Epidermal melanocyte (primary cell): ENCODE results near the gene KRTAP2-1.
"Not testable (repeated sequence)": the region's sequence is repeated elsewhere in the genome, so short reads cannot be mapped to it uniquely, and the experiment has no call there.

Experiments used
- DNase-seq: peaks from one replicate; pipeline ENCODE4 v3.0.0; 2011; ENCODE audit warnings: low spot score; ENCODE audit not compliant: insufficient read length

KRTAP2-1 gene

DNA sequence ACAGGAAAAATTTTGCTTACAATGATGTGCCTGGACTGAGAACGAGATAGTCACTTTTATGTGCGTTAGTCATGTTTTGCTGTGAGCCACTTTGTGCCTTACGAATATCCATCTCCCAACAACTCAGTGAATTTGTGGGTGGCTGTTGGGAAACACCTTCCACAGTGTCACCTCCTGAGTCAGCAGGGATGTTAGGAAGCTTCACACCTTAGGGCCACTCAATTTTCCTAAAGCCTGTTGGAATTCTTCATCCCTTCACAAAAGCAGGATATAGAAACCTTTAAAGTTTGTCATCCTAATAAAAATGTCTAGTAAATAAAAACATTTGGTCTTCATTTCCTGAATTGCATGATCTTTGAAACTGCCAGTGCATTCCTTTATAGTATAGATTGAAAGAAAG lies 33.9 kb downstream of the KRTAP2-1 start:
- DNase-seq = no peak

DNA sequence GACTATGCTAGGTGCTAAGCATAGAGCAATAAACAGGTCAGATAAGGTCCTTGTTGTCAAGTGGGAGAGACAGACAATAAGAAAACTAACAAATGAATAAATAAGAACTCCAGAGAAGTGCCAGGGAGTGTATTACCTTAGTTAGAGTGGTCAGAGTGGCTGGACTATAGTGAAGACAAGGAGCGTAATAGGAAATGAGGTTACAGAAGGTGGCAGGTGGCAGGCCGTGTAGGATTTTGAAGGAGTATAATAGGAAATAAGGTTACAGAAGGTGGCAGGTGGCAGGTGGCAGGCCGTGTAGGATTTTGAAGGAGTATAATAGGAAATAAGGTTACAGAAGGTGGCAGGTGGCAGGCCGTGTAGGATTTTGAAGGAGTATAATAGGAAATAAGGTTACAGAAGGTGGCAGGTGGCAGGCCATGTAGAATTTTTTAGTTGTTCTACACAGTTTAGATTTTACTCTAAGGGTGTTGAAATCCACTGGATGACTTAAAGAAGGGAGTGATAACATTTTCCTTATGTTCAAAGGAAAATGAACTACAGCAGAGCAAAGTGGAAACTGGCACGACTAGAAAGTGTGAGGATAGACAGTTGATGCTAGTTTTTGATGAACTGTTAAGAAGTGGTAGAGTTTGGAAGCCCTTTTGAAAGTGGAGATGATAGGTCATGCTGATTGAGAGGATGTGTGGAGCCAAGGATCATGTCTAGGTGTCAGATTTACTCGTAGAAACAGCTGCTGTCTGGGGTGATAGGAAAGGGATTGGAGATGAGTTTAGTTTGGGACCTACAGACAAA lies 34.6 kb downstream of the KRTAP2-1 start:
- DNase-seq = no peak

DNA sequence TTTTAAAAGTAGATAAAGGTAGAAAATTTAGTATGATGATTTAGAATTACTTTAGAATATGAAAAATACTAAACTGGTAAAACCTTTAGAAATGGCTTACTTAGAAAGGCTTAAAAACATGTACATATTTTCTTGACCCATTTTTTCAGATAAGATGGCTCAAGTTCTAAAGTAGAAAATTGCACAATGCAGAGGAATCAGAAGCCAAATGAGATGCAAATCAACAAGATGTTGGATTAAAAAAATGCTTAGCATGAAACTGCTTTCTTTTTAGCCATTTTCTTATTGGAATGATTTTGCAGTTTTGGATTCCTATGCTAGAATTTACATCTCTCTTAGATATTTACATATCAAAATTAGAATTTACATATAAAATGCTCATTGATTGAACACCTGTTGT lies 36.7 kb downstream of the KRTAP2-1 start:
- DNase-seq = no peak

GRCh38 chr17:41009936-41010335 lies 37.2 kb downstream of the KRTAP2-1 start:
- no peak for DNase-seq

GRCh38 chr17:41009301-41009760 lies 37.8 kb downstream of the KRTAP2-1 start:
- no peak for DNase-seq

GRCh38 chr17:41008811-41009210 lies 38.3 kb downstream of the KRTAP2-1 start, which contains the start of gene KRTAP3-1:
Gene KRTAP3-1, minus strand, starts transcription at chr17:41009128. Its CDS starts 54 bp downstream, at chr17:41009074.
- no peak for DNase-seq

DNA sequence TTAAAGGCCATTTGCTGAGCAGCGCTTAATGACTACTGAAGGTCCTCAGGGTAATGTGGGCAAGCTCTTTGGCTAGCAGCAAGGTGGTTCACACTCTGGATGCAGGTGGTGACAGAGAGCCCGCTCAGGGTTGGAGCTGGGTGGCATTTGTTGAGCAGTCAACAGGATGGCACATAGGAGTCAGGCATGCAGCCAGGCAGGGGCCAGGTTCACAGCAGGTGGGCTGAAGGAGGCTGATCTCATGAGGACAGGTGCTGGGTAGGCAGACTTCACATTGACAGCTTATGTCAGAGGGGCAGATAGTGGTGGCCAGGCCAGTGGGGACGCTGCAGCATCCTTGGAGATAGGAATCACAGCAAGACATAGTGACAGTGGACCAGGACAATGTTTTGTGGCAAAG lies 42.7 kb downstream of the KRTAP2-1 start:
- DNase-seq = no peak

DNA sequence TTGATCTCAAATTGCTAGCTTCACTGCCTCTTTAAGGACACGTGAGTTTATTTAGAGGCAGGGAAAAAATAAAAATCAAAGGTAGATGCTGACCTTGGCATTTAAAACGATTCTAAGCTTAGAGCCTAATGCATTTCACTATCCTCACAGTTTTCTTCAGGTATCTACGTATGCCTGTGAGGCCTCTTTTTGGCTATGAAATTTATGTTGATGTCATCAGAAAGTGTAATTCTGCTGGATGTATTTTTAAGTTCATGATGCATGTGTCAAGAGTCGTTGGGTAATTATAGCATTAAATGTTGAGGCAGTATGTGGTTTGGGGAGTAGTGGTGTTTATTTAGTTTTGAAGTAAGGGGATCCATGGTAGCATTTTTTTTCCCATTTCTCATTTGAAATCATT lies 43.2 kb downstream of the KRTAP2-1 start:
- DNase-seq = no peak

- DNase-seq = no peak
These were observed 44.3 kb downstream of the KRTAP2-1 start for GRCh38 chr17:41002814-41003213.

DNA sequence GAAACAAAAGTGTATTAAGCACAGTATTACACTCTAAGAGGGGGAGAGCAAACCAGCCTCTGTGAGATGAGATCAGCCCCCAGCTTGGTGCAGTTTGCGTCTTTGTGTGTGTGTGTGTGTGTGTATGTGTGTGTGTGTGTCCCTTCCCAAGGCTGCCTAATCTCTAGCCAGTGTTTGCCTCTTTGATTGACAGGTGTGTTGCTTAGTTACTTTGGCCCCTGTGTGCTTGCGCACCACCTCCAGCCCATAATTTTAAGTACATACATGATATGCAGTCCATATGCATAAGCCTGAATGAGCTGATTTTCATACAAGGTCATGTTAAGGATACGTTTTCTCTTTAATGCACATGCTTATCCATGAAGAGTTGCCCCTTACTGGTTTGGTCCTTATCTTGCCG lies 45.3 kb downstream of the KRTAP2-1 start:
- DNase-seq = no peak

DNA sequence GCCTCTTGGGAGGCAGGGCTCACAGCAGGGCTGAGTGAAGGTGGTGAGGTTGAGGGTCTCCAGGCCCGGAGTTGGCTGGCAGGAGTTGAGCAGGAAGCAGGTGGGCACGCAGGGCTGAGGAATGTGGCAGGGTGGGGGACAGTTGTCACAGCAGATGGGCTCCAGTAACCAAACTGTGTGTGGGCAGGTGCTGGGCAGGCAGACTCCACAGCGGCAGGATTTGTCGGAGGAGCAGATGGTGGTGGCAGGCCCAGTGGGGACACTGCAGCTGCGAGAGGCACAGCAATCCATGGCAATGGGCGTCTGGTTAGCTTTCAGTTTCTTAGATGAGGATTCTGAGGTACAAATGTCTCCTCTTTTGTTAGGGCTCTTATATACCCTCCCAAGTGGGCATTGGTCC lies 47.6 kb downstream of the KRTAP2-1 start, which contains the start of gene KRTAP3-2:
Gene KRTAP3-2 (minus strand): TSS at position 344 of the 400 bp plus-strand sequence. CDS start 53 bp downstream, at position 291.
- not testable (repeated sequence) for DNase-seq

DNA sequence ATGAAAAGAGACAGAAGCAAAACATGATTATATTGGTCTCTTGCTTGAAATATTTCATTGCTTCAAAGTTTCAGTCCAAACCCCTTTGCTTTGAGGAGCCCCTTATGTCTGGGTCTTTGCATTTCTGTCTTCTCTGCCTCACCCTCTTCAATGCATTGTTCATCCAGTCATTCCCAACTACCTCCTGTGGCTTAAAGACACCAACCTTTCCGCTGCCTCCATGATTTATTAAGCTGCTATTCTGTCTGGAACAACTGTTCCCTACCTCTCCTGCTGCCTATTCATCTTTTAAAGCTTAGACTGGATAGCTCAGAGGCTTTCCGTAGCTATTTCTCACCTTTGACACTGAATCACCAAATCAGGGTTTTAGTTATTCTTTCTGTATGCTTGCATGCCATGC lies 49.8 kb downstream of the KRTAP2-1 start:
- no peak for DNase-seq

DNA sequence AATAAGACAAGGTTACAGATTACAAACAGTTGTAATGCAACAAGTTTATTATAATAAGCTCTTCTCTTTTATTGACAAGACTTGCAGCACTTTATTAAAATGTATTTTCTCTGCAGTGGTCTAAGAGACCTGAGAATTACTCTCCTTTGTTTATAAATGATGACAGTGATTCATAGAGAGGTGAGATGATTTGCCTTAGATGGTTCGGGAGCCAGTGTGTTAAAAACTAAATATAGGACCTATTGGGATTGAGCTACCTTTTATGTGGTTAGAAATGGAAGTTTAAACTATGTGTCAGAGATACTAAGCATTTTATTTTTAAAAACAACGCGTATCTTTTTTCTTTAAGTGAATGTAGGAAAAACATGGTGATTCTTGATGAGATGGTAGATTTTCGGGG lies 50.3 kb downstream of the KRTAP2-1 start:
- no peak for DNase-seq
